ENCODE results near the gene TTC7B.

TTC7B gene

GRCh38 chr14:90624732-90625400 is 191.4 kb downstream of the TTC7B start:
- Histone ChIP-seq H3K4me1 (peaks cover 11% of the 10 kb centered on the region), H3K9me3 (no peaks in the 10 kb centered on the region), H3K27me3 (no peaks in the 10 kb centered on the region), H3K36me3 (no peaks in the 10 kb centered on the region; the same call in 1 of the 2 replicates), H3K4me3 (ENCODE audit: low read depth, low read length) (no peak overlapping the region)
- no peak for DNase-seq
- no peak for TF ChIP-seq CTCF (IDR thresholded peaks at IDR 0.05; ENCODE audit: low read depth, low read length)

- Histone ChIP-seq H3K4me3 (ENCODE audit: low read depth, low read length) (no peak overlapping the region), H3K9me3 (no peaks in the 10 kb centered on the region), H3K4me1 (peaks cover 11% of the 10 kb centered on the region), H3K36me3 (no peaks in the 10 kb centered on the region; the same call in 1 of the 2 replicates), H3K27me3 (no peaks in the 10 kb centered on the region)
- no peak for DNase-seq
- TF ChIP-seq CTCF (IDR thresholded peaks at IDR 0.05; ENCODE audit: low read depth, low read length), result no peak
Measured at GRCh38 chr14:90624227-90624626, 192.0 kb downstream of the TTC7B start.

- no peaks in the 10 kb centered on the region for H3K9me3 ChIP-seq
- no peak for DNase-seq
- H3K36me3 ChIP-seq, result no peaks in the 10 kb centered on the region; the same call in 1 of the 2 replicates
- peaks cover 11% of the 10 kb centered on the region for H3K4me1 ChIP-seq
- no peak for TF ChIP-seq CTCF (IDR thresholded peaks at IDR 0.05; ENCODE audit: low read depth, low read length)
- no peaks in the 10 kb centered on the region for H3K27me3 ChIP-seq
- no peak overlapping the region for H3K4me3 ChIP-seq (ENCODE audit: low read depth, low read length)
Measured at GRCh38 chr14:90621201-90621600, 195.0 kb downstream of the TTC7B start.

- no peak for DNase-seq
- no peaks in the 10 kb centered on the region for H3K9me3 ChIP-seq
- peaks cover 15% of the 10 kb centered on the region for H3K4me1 ChIP-seq
- no peaks in the 10 kb centered on the region for H3K27me3 ChIP-seq
- TF ChIP-seq CTCF (IDR thresholded peaks at IDR 0.05; ENCODE audit: low read depth, low read length), result no peak
- H3K36me3 ChIP-seq, result no peaks in the 10 kb centered on the region; the same call in 1 of the 2 replicates
- no peak overlapping the region for H3K4me3 ChIP-seq (ENCODE audit: low read depth, low read length)
Measured at GRCh38 chr14:90620568-90621077, 195.6 kb downstream of the TTC7B start.

GRCh38 chr14:90619911-90620310 is 196.3 kb downstream of the TTC7B start:
- DNase-seq, result no peak
- no peaks in the 10 kb centered on the region for H3K27me3 ChIP-seq
- H3K36me3 ChIP-seq, result no peaks in the 10 kb centered on the region; the same call in 1 of the 2 replicates
- no peaks in the 10 kb centered on the region for H3K9me3 ChIP-seq
- H3K4me1 ChIP-seq, result peaks cover 18% of the 10 kb centered on the region
- TF ChIP-seq CTCF (IDR thresholded peaks at IDR 0.05; ENCODE audit: low read depth, low read length), result no peak
- H3K4me3 ChIP-seq (ENCODE audit: low read depth, low read length), result no peak overlapping the region

- no peak for DNase-seq
- TF ChIP-seq CTCF (IDR thresholded peaks at IDR 0.05; ENCODE audit: low read depth, low read length), result no peak
- Histone ChIP-seq H3K36me3 (no peaks in the 10 kb centered on the region; the same call in 1 of the 2 replicates), H3K4me1 (peaks cover 14% of the 10 kb centered on the region), H3K9me3 (no peaks in the 10 kb centered on the region), H3K4me3 (ENCODE audit: low read depth, low read length) (no peak overlapping the region), H3K27me3 (no peaks in the 10 kb centered on the region)
Measured at GRCh38 chr14:90617961-90618360, 198.3 kb downstream of the TTC7B start.

Measured in BE2C (cell line).